Jurkat, Clone E6-1 (cell line): Measurements from ENCODE around the gene NUMB.

Experiments used
- DNase-seq: peaks from one replicate; pipeline ENCODE4 v3.0.0-alpha.2; 2011; ENCODE audit warnings: low read depth, low spot score
- H3K4me3 ChIP-seq: 2 replicates; pipeline ENCODE4 v1.5.1; 2011; ENCODE audit warnings: mild to moderate bottlenecking, low read length, control low read depth, moderate library complexity

The NUMB gene

DNA sequence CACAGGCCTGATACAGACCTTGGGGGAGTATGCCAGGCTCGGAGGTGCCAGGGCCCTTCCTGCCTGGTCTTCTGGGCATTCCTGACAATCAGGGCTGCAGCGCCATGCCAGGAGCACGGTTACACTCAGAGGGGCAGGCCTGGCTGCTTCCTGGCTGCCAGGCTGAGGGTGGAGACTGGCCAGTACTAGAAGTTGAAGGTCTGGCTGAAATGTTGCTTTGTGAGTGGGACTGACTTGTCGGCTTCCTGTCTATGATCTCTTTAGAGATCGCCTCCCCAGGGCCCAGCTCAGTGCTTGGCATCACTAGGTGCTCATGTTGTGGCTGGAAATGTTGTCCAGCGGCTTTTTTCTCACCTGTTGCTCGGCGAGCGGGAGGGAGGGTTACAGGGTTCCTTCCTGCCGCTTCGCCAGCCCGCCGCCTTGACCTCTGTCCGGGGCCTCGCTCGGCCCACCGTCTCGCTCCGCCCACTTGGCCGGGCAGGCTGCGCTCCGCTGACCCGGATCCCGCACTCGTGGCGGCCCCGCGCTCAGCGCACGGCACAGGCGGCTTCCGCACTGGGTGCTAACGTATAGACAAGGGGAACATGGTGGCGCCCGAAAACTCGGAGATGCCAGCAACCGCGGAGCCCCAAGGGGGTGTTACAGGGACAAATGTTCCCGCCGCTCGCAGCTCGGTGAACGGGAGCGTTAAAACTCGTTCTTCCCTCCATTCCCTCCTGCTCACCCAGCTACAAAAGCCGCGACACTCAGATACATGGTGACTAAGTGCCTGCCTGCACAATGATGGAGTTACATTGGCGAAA is 188.4 kb downstream of the NUMB start:
- DNase-seq = no peak
- H3K4me3 ChIP-seq = no peak overlapping the region

- DNase-seq = no peak
- no peak overlapping the region for H3K4me3 ChIP-seq
These were observed 190.9 kb downstream of the NUMB start for GRCh38 chr14:73267474-73267873.

GRCh38 chr14:73266317-73266716 is 192.0 kb downstream of the NUMB start:
- H3K4me3 ChIP-seq = no peak overlapping the region
- DNase-seq = no peak

GRCh38 chr14:73265721-73266046 is 192.7 kb downstream of the NUMB start:
- H3K4me3 ChIP-seq = no peak overlapping the region
- DNase-seq = no peak

- H3K4me3 ChIP-seq = no peak overlapping the region
- DNase-seq = no peak
These were observed 193.2 kb downstream of the NUMB start for GRCh38 chr14:73264885-73265720.

DNA sequence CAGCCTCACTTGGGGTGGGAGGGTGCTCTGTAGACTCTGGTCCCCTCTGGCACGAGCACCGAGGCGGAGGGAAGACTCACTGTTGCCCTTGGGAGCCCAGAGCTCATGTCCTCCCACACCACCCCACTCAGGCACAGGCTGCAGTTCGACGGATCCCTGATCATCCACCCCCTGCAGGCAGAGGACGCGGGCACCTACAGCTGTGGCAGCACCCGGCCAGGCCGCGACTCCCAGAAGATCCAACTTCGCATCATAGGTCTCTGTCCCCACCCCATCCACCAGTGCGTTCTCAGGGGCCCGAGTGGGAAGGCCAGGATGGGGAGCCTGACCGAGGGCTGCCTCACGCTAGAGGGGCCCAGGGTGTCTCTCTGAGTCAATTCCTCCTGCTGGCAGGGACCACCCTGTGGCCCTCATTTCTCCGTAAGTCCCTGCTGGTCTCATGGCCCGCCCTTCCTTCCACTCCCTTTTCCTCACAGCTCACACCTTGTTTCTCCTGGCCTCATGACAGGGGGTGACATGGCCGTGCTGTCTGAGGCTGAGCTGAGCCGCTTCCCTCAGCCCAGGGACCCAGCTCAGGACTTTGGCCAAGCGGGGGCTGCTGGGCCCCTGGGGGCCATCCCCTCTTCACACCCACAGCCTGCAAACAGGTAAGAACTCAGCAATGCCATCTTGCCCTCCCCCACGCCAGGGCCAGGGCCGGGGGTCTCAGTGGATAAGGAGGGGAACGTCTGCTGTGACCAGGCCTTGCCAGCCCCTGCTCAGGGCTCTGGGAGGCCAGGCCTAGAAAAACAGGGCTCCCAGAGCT is 194.1 kb downstream of the NUMB start:
- H3K4me3 ChIP-seq = no peak overlapping the region
- no peak for DNase-seq

DNA sequence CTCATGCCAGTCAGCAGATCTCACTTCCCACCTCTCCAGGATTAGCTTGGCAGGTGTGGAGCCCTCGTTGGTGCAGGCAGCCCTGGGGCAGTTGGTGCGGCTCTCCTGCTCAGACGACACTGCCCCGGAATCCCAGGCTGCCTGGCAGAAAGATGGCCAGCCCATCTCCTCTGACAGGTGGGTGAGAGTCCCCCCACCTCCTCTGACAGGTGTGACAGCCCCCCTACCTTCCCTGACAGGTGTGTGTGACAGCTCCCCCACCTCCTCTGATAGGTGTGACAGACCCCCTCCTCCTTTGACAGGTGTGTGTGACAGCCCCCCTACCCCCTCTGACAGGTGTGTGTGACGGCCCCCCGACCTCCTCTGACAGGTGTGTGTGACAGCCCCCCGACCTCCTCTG is 194.7 kb downstream of the NUMB start:
- H3K4me3 ChIP-seq = no peak overlapping the region
- no peak for DNase-seq

GRCh38 chr14:73262427-73263183 is 195.7 kb downstream of the NUMB start:
- no peak for DNase-seq
- H3K4me3 ChIP-seq = no peak overlapping the region

DNA sequence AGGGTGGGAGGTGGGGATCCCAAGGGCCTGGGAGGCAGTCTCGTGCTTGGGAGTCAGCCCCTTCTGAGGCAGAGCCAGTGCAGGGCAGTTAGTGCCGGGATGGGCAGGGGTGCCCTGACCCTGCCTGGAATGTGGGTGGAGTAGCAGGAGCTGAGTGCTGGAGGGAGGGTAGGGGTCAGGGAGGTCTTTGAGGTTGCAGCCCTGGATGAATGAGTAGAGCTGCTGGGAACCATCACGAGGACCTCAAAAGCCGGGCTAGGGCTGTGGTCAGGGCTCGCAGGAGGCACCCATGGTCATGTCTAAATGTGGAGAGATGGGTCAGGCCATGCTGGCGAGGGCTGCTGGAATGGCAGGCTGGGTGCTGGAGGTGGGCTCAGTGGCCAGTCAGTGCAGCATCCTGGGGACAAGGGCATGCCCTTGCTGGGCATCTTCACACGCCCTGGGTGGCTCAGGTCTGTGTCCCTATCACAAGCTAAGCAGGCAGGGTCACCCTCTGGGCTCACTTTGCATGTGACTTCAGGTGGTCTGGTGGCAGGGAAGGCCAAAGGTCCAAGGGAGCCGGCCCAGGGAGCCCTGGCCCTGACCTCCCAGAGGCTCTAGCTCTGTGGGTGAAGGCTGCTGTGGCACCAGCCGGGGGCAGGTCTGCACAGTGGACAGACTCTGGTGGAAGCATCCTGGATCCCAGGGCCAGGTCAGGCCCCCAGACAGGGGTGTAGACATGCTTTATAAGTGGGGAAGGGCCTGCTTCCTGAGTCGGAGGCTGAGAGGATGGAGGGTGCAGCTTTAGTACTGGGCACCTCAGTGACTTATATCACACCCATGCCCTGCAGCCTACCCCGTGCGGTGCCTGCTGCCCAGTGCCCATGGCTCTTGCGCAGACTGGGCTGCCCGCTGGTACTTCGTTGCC is 196.6 kb downstream of the NUMB start:
- H3K4me3 ChIP-seq = no peak overlapping the region
- DNase-seq = no peak

DNA sequence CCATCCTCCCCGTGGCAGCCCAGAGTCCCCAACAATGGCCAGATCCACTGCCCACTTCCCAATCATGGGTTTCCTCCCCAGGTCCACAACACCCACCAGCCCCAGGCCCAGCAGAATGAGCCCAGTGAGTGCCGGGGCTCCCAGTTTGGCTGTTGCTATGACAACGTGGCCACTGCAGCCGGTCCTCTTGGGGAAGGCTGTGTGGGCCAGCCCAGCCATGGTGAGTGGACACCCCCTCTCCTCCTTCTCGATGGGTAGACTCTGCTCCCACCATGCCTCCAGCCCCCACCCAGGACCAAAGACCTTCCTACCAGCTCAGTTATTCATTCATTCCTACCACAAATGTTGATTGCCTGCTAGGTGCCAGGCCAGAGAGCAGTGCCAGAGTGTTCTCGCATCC is 197.3 kb downstream of the NUMB start:
- DNase-seq = no peak
- no peak overlapping the region for H3K4me3 ChIP-seq

DNA sequence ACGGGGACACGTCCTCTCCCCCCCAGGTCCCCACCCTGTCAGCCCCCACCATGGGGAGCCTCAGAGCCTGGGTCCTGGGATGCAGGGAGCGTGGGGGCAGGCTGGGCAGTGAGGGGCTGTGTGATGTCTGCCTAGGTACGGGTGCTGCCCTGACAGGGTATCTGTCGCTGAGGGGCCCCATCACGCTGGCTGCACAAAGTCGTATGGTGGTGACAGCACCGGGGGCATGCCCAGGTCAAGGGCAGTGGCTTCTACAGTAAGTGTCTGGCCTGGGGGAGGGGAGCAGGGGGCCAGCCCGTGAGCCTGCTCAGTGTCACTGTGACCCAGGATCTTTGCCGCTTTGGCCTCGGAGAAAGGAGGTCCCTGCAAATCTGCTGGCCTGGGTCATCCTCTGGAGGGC is 197.8 kb downstream of the NUMB start:
- H3K4me3 ChIP-seq = no peak overlapping the region
- no peak for DNase-seq

GRCh38 chr14:73259837-73260236 is 198.5 kb downstream of the NUMB start:
- H3K4me3 ChIP-seq = no peak overlapping the region
- no peak for DNase-seq

DNA sequence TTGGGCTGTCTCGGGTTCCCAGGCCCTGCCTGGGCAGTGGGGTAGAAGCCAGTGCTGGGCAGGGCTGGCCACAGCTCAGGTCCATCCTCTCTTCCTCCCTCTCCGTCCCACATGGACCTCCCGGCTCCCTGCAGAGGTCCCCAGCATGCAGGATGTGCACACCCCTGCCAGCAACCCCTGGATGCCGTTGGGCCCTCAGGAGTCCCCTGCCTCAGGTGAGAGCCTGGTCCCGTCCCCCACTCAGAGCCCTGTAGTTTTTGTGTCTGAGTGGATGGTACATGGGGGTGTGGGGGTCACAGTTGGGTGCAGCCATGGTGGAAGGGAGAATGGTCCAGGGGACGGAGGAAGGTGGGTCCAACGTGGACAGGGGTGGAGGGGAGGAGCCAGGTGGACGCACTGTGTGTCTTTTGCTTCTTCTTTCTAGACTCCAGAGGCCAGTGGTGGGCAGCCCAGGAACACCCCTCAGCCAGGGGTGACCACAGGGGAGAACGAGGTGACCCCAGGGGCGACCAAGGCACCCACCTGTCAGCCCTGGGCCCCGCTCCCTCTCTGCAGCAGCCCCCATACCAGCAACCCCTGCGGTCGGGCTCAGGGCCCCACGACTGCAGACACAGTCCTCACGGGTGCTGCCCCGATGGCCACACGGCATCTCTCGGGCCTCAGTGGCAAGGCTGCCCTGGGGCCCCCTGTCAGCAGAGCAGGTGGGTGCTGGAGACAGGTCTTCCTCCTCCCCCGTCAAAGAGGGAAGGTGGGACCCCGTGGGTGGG is 199.3 kb downstream of the NUMB start:
- H3K4me3 ChIP-seq = no peak overlapping the region
- DNase-seq = no peak

GRCh38 chr14:73258076-73258475 is 200.3 kb downstream of the NUMB start:
- no peak for DNase-seq
- H3K4me3 ChIP-seq = no peak overlapping the region

GRCh38 chr14:73255693-73256225 is 202.6 kb downstream of the NUMB start:
- DNase-seq = no peak
- no peak overlapping the region for H3K4me3 ChIP-seq

GRCh38 chr14:73255005-73255400 is 203.3 kb downstream of the NUMB start:
- H3K4me3 ChIP-seq = no peak overlapping the region
- DNase-seq = no peak

DNA sequence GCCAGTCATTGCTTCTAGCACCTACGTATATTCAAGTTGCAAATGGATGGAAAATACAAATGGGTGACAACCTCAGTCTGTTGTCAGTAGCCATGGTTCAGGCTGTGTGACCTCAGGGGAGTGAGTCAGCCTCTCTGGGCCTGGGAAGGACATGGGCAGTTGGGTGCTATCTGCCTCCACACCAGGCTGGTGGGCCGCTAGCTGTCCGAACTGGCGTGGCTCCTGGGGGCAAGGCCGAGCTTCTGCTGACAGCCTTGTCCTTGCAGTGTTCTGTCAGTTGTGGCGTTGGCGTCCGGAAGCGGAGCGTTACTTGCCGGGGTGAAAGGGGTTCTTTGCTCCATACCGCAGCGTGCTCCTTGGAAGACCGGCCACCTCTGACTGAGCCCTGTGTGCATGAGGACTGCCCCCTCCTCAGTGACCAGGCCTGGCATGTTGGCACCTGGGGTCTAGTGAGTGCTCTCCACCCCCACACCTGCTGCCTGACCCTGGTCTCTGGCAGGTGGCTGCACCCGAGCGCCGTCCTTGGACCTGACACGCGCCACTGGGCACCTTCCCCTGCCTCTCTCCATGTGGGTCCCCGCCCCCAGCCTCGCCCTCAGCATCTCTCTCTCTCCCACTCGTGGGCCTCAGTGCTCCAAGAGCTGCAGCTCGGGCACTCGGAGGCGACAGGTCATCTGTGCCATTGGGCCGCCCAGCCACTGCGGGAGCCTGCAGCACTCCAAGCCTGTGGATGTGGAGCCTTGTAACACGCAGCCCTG is 203.9 kb downstream of the NUMB start:
- H3K4me3 ChIP-seq = no peak overlapping the region
- no peak for DNase-seq
